WTC11 (cell line): ENCODE results near the gene CASKIN1. TPM values are rescaled to one million over a fixed set of nuclear protein-coding genes. Genes with fewer than 3 reads are reported as not detected.

Experiments used
- ATAC-seq: fragments of 200-7000 bp; cut with Tn5 transposase; 2 replicates; pipeline ENCODE4 v1.10.0; 2021; ENCODE audit warnings: mild to moderate bottlenecking, moderate library complexity
- CTCF ChIA-PET: fragments of 300-600 bp; sonication (Branson Sonifier 250); formaldehyde crosslinking; loops from one replicate; lab custom pipeline; 2021; ENCODE audit warnings: antibody characterized with exemption; lab: Charles Lee
- POLR2A ChIA-PET: fragments of 350-600 bp; sonication (Branson Sonifier 250); formaldehyde crosslinking; loops from one replicate; lab custom pipeline; 2021; ENCODE audit warnings: antibody characterized with exemption; lab: Charles Lee
- DNase-seq: peaks from one replicate; pipeline ENCODE4 v3.0.0; 2021; ENCODE audit warnings: low spot score
- H3K27ac Mint-ChIP-seq: 2 replicates; pipeline ENCODE4 v1.8.0; 2021; ENCODE audit warnings: mixed read lengths
- H3K27me3 Mint-ChIP-seq: 2 replicates; pipeline ENCODE4 v1.8.0; 2021; ENCODE audit warnings: low read depth, mild to moderate bottlenecking, moderate library complexity, mixed read lengths
- H3K36me3 Mint-ChIP-seq: 2 replicates; pipeline ENCODE4 v1.8.0; 2021; ENCODE audit warnings: mixed read lengths
- H3K4me1 Mint-ChIP-seq: 2 replicates; pipeline ENCODE4 v1.8.0; 2022; ENCODE audit warnings: mixed read lengths
- H3K4me3 Mint-ChIP-seq: 2 replicates; pipeline ENCODE4 v1.8.0; 2021; ENCODE audit warnings: mild to moderate bottlenecking, moderate library complexity, mixed read lengths
- H3K9me3 Mint-ChIP-seq: 2 replicates; pipeline ENCODE4 v1.8.0; 2021; ENCODE audit warnings: mixed read lengths
- ATF1 ChIP-seq: sonication (generic); formaldehyde crosslinking; IDR thresholded peaks from 2 replicates; pipeline ENCODE4 v1.8.1; 2023; ENCODE audit warnings: mild to moderate bottlenecking, moderate library complexity, missing genetic modification reagents
- CREB1 ChIP-seq: sonication (generic); formaldehyde crosslinking; IDR thresholded peaks from 2 replicates; pipeline ENCODE4 v1.8.0; 2023; ENCODE audit warnings: mild to moderate bottlenecking, missing genetic modification reagents
- CREM ChIP-seq: sonication (generic); formaldehyde crosslinking; IDR thresholded peaks from 2 replicates; pipeline ENCODE4 v1.8.1; 2022; ENCODE audit warnings: mild to moderate bottlenecking, missing genetic modification reagents, moderate library complexity
- ELF4 ChIP-seq: sonication (generic); formaldehyde crosslinking; IDR thresholded peaks from 2 replicates; pipeline ENCODE4 v1.8.1; 2022; ENCODE audit warnings: low read depth, mild to moderate bottlenecking, moderate library complexity, missing genetic modification reagents
- EMX1 ChIP-seq: fragments of 250-450 bp; sonication (Bioruptor Pico); IDR thresholded peaks from 2 replicates; pipeline ENCODE4 v1.8.0; 2021; ENCODE audit warnings: mild to moderate bottlenecking
- FOXK1 ChIP-seq: sonication (generic); formaldehyde crosslinking; IDR thresholded peaks from 2 replicates; pipeline ENCODE4 v1.8.0; 2022; ENCODE audit warnings: mild to moderate bottlenecking, moderate library complexity, missing genetic modification reagents
- GRHL2 ChIP-seq: fragments of 250-450 bp; sonication (Bioruptor Pico); IDR thresholded peaks from 2 replicates; pipeline ENCODE4 v1.8.0; 2022; ENCODE audit warnings: mild to moderate bottlenecking, moderate library complexity; ENCODE audit not compliant: insufficient replicate concordance, severe bottlenecking
- GTF2I ChIP-seq: fragments of 250-450 bp; sonication (Bioruptor Pico); conservative IDR thresholded peaks from 2 replicates; pipeline ENCODE4 v1.4.0; 2021; ENCODE audit warnings: mild to moderate bottlenecking
- JAZF1 ChIP-seq: fragments of 250-450 bp; sonication (Bioruptor Pico); IDR thresholded peaks from 2 replicates; pipeline ENCODE4 v1.9.0; 2021; ENCODE audit warnings: moderate library complexity, mild to moderate bottlenecking, inconsistent platforms
- KAT7 ChIP-seq: sonication (generic); formaldehyde crosslinking; IDR thresholded peaks from 2 replicates; pipeline ENCODE4 v1.8.1; 2023; ENCODE audit warnings: missing genetic modification reagents, mild to moderate bottlenecking, borderline replicate concordance
- MYBL2 ChIP-seq: sonication (generic); formaldehyde crosslinking; IDR thresholded peaks from 2 replicates; pipeline ENCODE4 v1.8.1; 2023; ENCODE audit warnings: mild to moderate bottlenecking, moderate library complexity, missing genetic modification reagents
- NFATC4 ChIP-seq: fragments of 250-450 bp; sonication (Bioruptor Pico); IDR thresholded peaks from 2 replicates; pipeline ENCODE4 v1.9.0; 2021; ENCODE audit warnings: mild to moderate bottlenecking
- NFE2L1 ChIP-seq: sonication (generic); formaldehyde crosslinking; IDR thresholded peaks from 2 replicates; pipeline ENCODE4 v1.8.1; 2023; ENCODE audit warnings: missing genetic modification reagents
- NR1H2 ChIP-seq: sonication (generic); formaldehyde crosslinking; IDR thresholded peaks from 2 replicates; pipeline ENCODE4 v1.9.0; 2021; ENCODE audit warnings: mild to moderate bottlenecking, moderate library complexity, missing genetic modification reagents
- NR3C1 ChIP-seq: sonication (generic); formaldehyde crosslinking; conservative IDR thresholded peaks from 2 replicates; pipeline ENCODE4 v1.8.1; 2023; ENCODE audit warnings: low read depth, mild to moderate bottlenecking, missing genetic modification reagents
- RELA ChIP-seq: sonication (generic); formaldehyde crosslinking; IDR thresholded peaks from 2 replicates; pipeline ENCODE4 v1.8.1; 2022; ENCODE audit warnings: missing genetic modification reagents, mild to moderate bottlenecking, borderline replicate concordance
- RORB ChIP-seq: fragments of 250-450 bp; sonication (Bioruptor Pico); IDR thresholded peaks from 2 replicates; pipeline ENCODE4 v1.9.0; 2021; ENCODE audit warnings: mild to moderate bottlenecking
- SMAD4 ChIP-seq: sonication (generic); formaldehyde crosslinking; IDR thresholded peaks from 2 replicates; pipeline ENCODE4 v1.8.0; 2022; ENCODE audit warnings: mild to moderate bottlenecking, missing genetic modification reagents
- ZNF232 ChIP-seq: sonication (generic); formaldehyde crosslinking; IDR thresholded peaks from 2 replicates; pipeline ENCODE4 v1.8.0; 2022; ENCODE audit warnings: mild to moderate bottlenecking, missing genetic modification reagents
- ZNF423 ChIP-seq: fragments of 250-450 bp; sonication (Bioruptor Pico); IDR thresholded peaks from 2 replicates; pipeline ENCODE4 v2.1.2; 2022; ENCODE audit warnings: mild to moderate bottlenecking, moderate library complexity
- ZNF671 ChIP-seq: fragments of 250-450 bp; sonication (Bioruptor Pico); IDR thresholded peaks from 2 replicates; pipeline ENCODE4 v1.8.0; 2021; ENCODE audit warnings: mild to moderate bottlenecking
- total RNA-seq: library from RNA; stranded (reverse); gene quantifications from 3 replicates; pipeline ENCODE4 v1.2.3, GENCODE V29; 2021
- TF ChIP-seq, protein P1 (sequence below): fragments of 250-450 bp; sonication (Bioruptor Pico); IDR thresholded peaks from 2 replicates; pipeline ENCODE4 v1.8.0; 2021; ENCODE audit warnings: mild to moderate bottlenecking
- TF ChIP-seq, protein P2 (sequence below): sonication (generic); formaldehyde crosslinking; IDR thresholded peaks from 2 replicates; pipeline ENCODE4 v1.8.0; 2022; ENCODE audit warnings: mild to moderate bottlenecking, missing genetic modification reagents
- TF ChIP-seq, protein P3 (sequence below): sonication (generic); formaldehyde crosslinking; IDR thresholded peaks from 2 replicates; pipeline ENCODE4 v1.8.1; 2023; ENCODE audit warnings: mild to moderate bottlenecking, missing genetic modification reagents, moderate library complexity
- TF ChIP-seq, protein P4 (sequence below): sonication (generic); formaldehyde crosslinking; IDR thresholded peaks from 2 replicates; pipeline ENCODE4 v1.8.1; 2023; ENCODE audit warnings: mild to moderate bottlenecking, missing genetic modification reagents, moderate library complexity
- TF ChIP-seq, protein P5 (sequence below): sonication (generic); formaldehyde crosslinking; IDR thresholded peaks from 2 replicates; pipeline ENCODE4 v1.8.1; 2022; ENCODE audit warnings: mild to moderate bottlenecking, missing genetic modification reagents, moderate library complexity, borderline replicate concordance
- TF ChIP-seq, protein P6 (sequence below): sonication (generic); formaldehyde crosslinking; IDR thresholded peaks from 2 replicates; pipeline ENCODE4 v1.8.0; 2023; ENCODE audit warnings: mild to moderate bottlenecking, missing genetic modification reagents

The CASKIN1 gene
- total RNA-seq, 1 experiment from 2014 or later, result 9.4 TPM

DNA sequence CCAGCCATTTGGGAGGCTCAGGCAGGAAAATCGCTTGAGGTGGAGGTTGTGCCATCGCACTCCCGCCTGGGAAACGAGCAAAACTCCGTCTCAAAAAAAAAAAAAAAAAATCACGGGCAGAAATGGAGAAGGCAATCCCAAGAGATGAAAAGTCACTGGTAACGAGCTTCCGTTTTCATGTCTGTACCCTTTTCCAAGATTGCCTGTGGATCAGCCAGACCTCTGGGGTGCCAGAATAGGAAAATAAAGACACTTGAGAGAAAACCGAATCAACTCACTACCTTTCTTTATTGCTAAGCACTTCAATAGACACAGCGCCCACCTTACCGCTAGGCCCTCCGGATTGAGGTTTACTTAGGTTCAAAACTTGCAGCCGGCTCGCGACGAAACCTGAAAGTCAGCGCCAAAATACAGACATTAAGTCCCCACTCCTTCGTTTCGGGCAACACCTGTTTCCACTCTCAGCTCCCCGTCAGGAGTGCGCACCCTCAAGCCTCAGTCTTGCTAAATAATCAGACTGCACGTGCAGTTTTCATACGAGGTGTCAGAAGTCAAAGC is 41.8 kb downstream of the CASKIN1 start:
- peak; percentile 80 for TF ChIP-seq ZNF671 (CRISPR knock-in tag)
- TF ChIP-seq NFATC4 (CRISPR knock-in tag), result peak; percentile 85
- 0 out of 2 replicates have a peak, but pooled peaks have one; percentile 4 for TF ChIP-seq SMAD4
- peak; percentile 43; the same call in 1 of the 2 replicates for TF ChIP-seq NR1H2 (CRISPR knock-in tag)
- TF ChIP-seq, protein P1, sequence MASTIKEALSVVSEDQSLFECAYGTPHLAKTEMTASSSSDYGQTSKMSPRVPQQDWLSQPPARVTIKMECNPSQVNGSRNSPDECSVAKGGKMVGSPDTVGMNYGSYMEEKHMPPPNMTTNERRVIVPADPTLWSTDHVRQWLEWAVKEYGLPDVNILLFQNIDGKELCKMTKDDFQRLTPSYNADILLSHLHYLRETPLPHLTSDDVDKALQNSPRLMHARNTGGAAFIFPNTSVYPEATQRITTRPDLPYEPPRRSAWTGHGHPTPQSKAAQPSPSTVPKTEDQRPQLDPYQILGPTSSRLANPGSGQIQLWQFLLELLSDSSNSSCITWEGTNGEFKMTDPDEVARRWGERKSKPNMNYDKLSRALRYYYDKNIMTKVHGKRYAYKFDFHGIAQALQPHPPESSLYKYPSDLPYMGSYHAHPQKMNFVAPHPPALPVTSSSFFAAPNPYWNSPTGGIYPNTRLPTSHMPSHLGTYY, result no peak; the same call in 1 of the 2 replicates
- Mint-ChIP-seq H3K27me3 (no peaks in the 10 kb centered on the region; the same call in 1 of the 2 replicates), H3K4me3 (peak overlapping the region; percentile 97), H3K9me3 (no peaks in the 10 kb centered on the region), H3K27ac (peak overlapping the region; percentile 94), H3K36me3 (peaks cover 35% of the 10 kb centered on the region), H3K4me1 (peaks cover 57% of the 10 kb centered on the region)
- DNase-seq (no peak), ATAC-seq (no peak)
- POLR2A ChIA-PET, result interaction anchor here (0.7 to 1.5 kb wide), 14 partner anchors 8 to 193 kb away, joined by 3 to 10 read pairs (median 4); partner anchors contain the start of genes ECI1, NTHL1, PGP and PKD1
- CTCF ChIA-PET, result interaction anchor here (1.1 to 1.7 kb wide), 7 partner anchors 8 to 449 kb away, joined by 3 to 16 read pairs (median 7); partner anchors contain the start of gene MAPK8IP3

DNA sequence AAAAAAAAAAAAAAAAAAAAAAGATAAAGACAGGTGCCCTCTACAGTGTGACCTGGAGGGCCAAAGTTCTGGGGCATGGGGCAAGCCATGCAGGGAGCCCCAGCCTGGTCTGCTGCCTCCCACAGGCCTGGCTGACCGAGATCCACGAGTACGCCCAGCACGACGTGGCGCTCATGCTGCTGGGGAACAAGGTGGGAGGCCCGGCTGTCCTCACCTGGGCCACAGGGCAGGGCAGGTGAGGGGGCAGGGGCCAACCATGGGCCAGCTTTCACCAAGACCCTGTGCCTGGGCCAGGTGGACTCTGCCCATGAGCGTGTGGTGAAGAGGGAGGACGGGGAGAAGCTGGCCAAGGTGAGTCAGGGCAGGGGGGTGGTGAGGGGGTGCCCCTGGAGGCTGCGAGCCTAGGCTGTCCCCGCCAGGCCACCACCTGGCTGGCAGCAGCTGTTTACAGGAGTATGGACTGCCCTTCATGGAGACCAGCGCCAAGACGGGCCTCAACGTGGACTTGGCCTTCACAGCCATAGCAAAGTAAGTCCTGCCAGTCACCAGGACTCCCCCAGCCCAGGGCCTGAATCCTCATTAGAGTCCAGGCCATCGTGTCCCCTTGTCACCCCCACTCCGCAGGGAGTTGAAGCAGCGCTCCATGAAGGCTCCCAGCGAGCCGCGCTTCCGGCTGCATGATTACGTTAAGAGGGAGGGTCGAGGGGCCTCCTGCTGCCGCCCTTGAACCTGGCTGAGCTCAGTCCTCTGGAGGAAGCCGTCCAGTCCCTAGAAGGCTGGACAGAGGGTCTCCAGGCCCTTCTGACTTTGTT is 43.5 kb downstream of the CASKIN1 start:
- peaks cover 35% of the 10 kb centered on the region for H3K36me3 Mint-ChIP-seq
- no peak for DNase-seq
- H3K27ac Mint-ChIP-seq, result peak overlapping the region; percentile 88
- H3K27me3 Mint-ChIP-seq, result no peaks in the 10 kb centered on the region; the same call in 1 of the 2 replicates
- no peaks in the 10 kb centered on the region for H3K9me3 Mint-ChIP-seq
- peak overlapping the region; percentile 97 for H3K4me3 Mint-ChIP-seq
- no peak for ATAC-seq
- peaks cover 48% of the 10 kb centered on the region for H3K4me1 Mint-ChIP-seq
- ChIA-PET CTCF (interaction anchor here (0.8 to 5.7 kb wide), 5 partner anchors 12 to 149 kb away, joined by 3 to 43 read pairs (median 4); no protein-coding TSS in a partner anchor), POLR2A (interaction anchor here (0.6 to 1.7 kb wide), 6 partner anchors 13 to 192 kb away, joined by 3 to 7 read pairs (median 4); no protein-coding TSS in a partner anchor)
- TF ChIP-seq ZNF423 (CRISPR knock-in tag) (no peak), ATF1 (CRISPR knock-in tag) (peak; percentile 24), RELA (CRISPR knock-in tag) (no peak), NR1H2 (CRISPR knock-in tag) (no peak), CREM (CRISPR knock-in tag) (no peak), ZNF232 (CRISPR knock-in tag) (no peak), GRHL2 (no peak), MYBL2 (CRISPR knock-in tag) (no peak), EMX1 (CRISPR knock-in tag) (peak; percentile 46; the same call in 1 of the 2 replicates), JAZF1 (CRISPR knock-in tag) (no peak), KAT7 (CRISPR knock-in tag) (no peak), CREB1 (peak; percentile 58; the same call in 1 of the 2 replicates), RORB (CRISPR knock-in tag) (no peak), FOXK1 (CRISPR knock-in tag) (no peak), NR3C1 (CRISPR knock-in tag) (no peak), ELF4 (CRISPR knock-in tag) (no peak), NFE2L1 (CRISPR knock-in tag) (no peak), GTF2I (CRISPR knock-in tag) (no peak)
- TF ChIP-seq, protein P2, sequence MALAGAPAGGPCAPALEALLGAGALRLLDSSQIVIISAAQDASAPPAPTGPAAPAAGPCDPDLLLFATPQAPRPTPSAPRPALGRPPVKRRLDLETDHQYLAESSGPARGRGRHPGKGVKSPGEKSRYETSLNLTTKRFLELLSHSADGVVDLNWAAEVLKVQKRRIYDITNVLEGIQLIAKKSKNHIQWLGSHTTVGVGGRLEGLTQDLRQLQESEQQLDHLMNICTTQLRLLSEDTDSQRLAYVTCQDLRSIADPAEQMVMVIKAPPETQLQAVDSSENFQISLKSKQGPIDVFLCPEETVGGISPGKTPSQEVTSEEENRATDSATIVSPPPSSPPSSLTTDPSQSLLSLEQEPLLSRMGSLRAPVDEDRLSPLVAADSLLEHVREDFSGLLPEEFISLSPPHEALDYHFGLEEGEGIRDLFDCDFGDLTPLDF (CRISPR knock-in tag), result 0 out of 2 replicates have a peak, but pooled peaks have one; percentile 71
- TF ChIP-seq, protein P3, sequence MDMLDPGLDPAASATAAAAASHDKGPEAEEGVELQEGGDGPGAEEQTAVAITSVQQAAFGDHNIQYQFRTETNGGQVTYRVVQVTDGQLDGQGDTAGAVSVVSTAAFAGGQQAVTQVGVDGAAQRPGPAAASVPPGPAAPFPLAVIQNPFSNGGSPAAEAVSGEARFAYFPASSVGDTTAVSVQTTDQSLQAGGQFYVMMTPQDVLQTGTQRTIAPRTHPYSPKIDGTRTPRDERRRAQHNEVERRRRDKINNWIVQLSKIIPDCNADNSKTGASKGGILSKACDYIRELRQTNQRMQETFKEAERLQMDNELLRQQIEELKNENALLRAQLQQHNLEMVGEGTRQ, result no peak
- TF ChIP-seq, protein P4, sequence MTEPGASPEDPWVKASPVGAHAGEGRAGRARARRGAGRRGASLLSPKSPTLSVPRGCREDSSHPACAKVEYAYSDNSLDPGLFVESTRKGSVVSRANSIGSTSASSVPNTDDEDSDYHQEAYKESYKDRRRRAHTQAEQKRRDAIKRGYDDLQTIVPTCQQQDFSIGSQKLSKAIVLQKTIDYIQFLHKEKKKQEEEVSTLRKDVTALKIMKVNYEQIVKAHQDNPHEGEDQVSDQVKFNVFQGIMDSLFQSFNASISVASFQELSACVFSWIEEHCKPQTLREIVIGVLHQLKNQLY, result no peak
- TF ChIP-seq, protein P5, sequence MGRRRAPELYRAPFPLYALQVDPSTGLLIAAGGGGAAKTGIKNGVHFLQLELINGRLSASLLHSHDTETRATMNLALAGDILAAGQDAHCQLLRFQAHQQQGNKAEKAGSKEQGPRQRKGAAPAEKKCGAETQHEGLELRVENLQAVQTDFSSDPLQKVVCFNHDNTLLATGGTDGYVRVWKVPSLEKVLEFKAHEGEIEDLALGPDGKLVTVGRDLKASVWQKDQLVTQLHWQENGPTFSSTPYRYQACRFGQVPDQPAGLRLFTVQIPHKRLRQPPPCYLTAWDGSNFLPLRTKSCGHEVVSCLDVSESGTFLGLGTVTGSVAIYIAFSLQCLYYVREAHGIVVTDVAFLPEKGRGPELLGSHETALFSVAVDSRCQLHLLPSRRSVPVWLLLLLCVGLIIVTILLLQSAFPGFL (CRISPR knock-in tag), result no peak
- TF ChIP-seq, protein P6, sequence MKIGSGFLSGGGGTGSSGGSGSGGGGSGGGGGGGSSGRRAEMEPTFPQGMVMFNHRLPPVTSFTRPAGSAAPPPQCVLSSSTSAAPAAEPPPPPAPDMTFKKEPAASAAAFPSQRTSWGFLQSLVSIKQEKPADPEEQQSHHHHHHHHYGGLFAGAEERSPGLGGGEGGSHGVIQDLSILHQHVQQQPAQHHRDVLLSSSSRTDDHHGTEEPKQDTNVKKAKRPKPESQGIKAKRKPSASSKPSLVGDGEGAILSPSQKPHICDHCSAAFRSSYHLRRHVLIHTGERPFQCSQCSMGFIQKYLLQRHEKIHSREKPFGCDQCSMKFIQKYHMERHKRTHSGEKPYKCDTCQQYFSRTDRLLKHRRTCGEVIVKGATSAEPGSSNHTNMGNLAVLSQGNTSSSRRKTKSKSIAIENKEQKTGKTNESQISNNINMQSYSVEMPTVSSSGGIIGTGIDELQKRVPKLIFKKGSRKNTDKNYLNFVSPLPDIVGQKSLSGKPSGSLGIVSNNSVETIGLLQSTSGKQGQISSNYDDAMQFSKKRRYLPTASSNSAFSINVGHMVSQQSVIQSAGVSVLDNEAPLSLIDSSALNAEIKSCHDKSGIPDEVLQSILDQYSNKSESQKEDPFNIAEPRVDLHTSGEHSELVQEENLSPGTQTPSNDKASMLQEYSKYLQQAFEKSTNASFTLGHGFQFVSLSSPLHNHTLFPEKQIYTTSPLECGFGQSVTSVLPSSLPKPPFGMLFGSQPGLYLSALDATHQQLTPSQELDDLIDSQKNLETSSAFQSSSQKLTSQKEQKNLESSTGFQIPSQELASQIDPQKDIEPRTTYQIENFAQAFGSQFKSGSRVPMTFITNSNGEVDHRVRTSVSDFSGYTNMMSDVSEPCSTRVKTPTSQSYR, result no peak
